ENCODE data around the gene DENND1A.
"Not testable (repeated sequence)": the region's sequence is repeated elsewhere in the genome, so short reads cannot be mapped to it uniquely, and the experiment has no call there.

DENND1A gene

DNA sequence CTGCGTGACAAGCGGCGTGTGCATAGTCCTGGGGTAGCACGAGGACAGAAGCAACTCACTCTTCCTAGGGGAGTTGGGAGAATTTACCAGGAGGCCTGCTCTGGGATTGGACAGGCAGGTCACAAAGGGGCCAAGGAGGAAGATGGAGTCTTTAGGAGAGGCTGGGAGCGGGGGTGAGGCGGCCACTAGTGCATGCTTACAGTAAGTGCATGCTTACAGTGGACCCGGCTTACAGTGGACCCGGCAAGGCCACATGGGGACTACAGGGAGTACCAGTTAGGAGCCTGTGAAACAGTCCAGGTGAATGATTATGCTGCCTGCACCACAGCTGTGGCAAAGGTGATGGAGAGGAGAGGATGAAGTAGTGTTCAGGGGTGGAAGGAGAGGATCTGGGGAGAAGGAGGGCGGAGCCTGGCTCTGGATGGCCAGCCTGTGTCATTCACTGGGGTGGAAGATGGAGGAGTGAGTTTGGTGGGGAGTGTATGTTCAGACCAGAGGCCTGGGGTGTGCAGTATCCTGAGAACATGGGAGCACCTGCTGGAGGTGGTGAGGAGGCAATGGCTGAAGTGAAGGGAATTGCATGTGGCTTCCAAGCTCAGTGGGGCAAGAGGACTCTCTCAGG lies 495.2 kb downstream of the DENND1A start:
- H3K4me3 ChIP-seq (ENCODE audit: low read depth, low read length) = no peak overlapping the region
- TF ChIP-seq, protein P1, sequence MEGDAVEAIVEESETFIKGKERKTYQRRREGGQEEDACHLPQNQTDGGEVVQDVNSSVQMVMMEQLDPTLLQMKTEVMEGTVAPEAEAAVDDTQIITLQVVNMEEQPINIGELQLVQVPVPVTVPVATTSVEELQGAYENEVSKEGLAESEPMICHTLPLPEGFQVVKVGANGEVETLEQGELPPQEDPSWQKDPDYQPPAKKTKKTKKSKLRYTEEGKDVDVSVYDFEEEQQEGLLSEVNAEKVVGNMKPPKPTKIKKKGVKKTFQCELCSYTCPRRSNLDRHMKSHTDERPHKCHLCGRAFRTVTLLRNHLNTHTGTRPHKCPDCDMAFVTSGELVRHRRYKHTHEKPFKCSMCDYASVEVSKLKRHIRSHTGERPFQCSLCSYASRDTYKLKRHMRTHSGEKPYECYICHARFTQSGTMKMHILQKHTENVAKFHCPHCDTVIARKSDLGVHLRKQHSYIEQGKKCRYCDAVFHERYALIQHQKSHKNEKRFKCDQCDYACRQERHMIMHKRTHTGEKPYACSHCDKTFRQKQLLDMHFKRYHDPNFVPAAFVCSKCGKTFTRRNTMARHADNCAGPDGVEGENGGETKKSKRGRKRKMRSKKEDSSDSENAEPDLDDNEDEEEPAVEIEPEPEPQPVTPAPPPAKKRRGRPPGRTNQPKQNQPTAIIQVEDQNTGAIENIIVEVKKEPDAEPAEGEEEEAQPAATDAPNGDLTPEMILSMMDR (conservative IDR thresholded peaks at IDR 0.05; ENCODE audit: low read depth, low read length) = peak; percentile 26
- DNase-seq (ENCODE audit: low read depth) = peak; percentile 12

DNA sequence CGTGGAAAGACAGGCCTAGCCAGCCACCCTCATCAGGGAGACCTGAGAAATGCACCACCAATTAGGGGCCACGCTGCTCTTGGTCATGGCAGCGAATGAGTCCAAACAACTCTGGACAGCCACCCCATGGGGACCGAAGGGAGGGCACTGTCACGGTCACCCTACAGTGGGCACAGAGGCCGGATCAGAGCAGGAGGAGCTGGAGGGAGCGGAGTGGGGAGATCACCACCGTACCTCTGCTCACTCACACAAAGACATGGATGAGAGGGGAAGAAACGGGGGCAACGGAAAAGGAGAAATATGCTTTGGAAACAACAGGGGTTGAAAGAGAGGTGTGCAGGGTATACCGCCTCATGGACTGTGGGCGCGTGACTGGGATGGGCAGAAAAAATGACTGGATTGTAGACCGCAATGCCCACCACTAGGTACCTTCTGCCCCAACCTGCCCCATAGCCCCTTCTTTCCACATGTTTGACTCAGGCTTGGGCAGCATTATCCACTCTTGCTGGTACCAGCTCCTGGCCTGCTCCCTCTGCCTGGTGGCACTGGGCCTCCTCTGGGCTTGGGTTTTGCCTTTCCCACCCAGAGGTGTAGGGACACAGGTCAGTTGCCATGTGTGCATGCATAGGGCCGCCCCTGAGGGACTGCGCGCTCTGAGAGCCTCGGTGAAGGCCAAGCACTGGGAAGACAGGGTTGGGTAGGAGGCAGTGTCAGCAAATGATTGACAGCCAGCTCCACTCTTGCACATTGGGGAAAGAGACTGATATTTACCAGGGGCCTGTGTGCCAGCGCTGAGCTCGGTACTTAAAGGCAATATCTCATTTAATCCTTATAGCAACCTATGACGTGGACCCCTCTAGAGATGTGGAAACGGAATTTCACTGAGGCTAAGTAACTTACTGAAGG lies 497.3 kb downstream of the DENND1A start:
- H3K4me3 ChIP-seq (ENCODE audit: low read depth, low read length) = no peak overlapping the region
- no peak for DNase-seq (ENCODE audit: low read depth)
- TF ChIP-seq, protein P1 (conservative IDR thresholded peaks at IDR 0.05; ENCODE audit: low read depth, low read length) = no peak

DNA sequence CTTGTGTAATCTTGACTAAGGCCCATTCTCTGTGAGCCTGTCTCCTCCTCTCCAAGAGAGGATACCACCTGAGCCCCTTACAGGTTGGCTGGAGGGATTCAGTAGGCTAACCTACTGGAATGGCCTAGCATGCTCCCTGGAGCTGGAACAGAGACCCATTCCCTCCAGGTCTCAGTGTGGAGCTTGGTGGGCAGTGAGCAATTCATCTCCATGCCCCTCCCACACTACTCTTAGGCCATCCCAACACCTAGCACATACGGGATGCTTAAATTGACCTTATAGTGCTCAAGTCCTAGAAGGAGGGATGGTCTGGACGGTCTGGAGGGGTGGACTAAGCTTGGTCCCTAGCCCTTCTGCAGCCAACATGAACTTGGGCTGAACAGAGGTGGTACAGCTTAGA lies 498.3 kb downstream of the DENND1A start:
- DNase-seq (ENCODE audit: low read depth) = peak; percentile 9
- H3K4me3 ChIP-seq (ENCODE audit: low read depth, low read length) = no peak overlapping the region
- TF ChIP-seq, protein P1 (conservative IDR thresholded peaks at IDR 0.05; ENCODE audit: low read depth, low read length) = no peak

DNA sequence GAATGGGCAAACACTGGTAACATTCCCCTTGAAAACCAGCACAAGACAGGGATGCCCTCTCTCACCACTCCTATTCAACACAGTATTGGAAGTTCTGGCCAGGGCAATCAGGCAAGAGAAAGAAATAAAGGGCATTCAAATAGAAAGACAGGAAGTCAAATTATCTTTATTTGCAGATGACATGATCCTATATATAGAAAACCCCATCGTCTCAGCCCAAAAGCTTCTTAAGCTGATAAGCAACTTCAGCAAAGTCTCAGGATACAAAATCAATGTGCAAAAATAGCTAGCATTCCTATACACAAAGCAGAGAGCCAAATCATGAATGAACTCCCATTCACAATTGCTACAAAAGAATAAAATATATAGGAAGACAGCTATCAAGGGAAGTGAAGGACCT lies 501.5 kb downstream of the DENND1A start:
- DNase-seq (ENCODE audit: low read depth); H3K4me3 ChIP-seq (ENCODE audit: low read depth, low read length): not testable (repeated sequence)

DNA sequence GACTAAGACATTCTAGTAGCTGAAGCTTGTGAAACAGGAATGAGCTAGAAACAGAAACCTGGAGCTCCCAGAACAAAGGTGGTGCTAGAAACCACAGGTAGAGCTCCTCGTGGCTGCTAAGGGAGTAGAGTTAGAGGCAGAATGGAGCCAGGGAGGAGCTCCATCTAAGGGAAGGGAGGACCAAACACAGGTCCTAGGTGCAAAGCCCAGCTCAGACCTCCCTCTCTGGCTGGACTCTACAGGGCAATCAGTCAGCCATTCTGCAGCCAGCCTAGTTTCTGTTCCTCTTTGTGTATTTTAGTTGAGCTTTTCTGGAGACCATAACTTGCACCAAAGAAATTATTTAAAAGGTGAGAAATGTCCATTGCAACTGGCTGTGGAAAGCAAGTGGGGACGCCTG lies 503.5 kb downstream of the DENND1A start:
- TF ChIP-seq, protein P1 (conservative IDR thresholded peaks at IDR 0.05; ENCODE audit: low read depth, low read length) = no peak
- H3K4me3 ChIP-seq (ENCODE audit: low read depth, low read length) = no peak overlapping the region
- DNase-seq (ENCODE audit: low read depth) = no peak

DNA sequence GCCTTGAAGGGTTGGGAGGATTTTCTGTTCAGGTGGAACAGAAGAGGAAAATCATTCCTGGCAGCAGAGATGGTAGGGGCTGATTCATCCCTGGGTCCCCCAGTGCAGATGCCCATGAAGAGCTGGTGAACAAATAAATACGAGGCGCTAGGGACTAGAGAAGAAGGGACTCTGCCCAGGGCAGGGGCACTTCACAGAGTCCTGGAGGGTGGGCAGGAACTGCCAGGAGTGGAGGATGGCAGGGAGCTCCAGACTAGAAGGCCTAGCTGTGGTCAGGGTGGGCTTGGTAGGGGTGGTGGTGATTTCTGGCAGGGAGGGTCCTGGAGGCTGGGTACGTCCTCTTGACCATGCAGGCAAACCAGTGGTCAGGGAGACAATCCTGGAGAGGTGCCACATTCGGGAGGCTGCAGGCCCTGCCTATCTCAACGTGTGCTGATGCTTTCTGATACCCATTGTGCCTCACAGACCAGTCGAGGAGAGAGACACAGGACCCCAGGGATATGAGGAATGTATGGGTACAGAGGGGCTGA lies 504.0 kb downstream of the DENND1A start:
- no peak overlapping the region for H3K4me3 ChIP-seq (ENCODE audit: low read depth, low read length)
- TF ChIP-seq, protein P1 (conservative IDR thresholded peaks at IDR 0.05; ENCODE audit: low read depth, low read length) = no peak
- DNase-seq (ENCODE audit: low read depth) = no peak

DNA sequence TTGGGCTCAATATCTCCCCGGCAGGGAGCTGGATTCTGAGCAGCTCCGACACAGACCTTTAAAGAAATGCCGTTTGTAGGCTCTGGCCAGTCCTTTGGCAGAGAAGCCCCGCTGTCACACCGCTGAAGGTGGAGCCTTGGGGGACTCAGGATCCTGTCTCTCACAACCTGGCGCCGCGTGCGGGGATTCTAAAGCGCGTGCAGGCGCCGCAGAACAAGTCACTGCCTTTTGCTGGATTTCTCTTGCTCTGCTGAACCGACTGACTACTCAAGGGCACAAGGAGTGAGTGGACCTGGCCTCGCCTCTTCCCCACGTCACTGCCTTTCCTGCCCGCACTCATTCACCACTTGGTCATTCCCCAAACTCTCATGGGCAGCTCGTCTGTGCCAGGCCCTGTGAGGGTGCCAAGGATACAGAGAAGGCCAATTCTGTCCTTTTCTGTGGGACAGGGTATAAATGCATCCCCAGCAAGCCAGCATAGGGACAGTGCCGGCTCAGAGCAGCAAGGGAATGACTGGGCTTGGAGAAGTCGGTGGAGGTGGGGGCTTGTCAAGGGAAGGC lies 504.6 kb downstream of the DENND1A start:
- no peak overlapping the region for H3K4me3 ChIP-seq (ENCODE audit: low read depth, low read length)
- TF ChIP-seq, protein P1 (conservative IDR thresholded peaks at IDR 0.05; ENCODE audit: low read depth, low read length) = no peak
- DNase-seq (ENCODE audit: low read depth) = no peak
